Measurements from ENCODE around the gene SETDB1. TPM values are rescaled to one million over a fixed set of nuclear protein-coding genes. Genes with fewer than 3 reads are reported as not detected.

Gene SETDB1
- total and polyA plus RNA-seq, 2 of the 13 experiments (the other 11 are each of a cell fraction or from before 2014, with no cell fraction given), result 33.1 to 34.6 TPM

- TF ChIP-seq NFAT5 (CRISPR knock-in tag; IDR thresholded peaks at IDR 0.05) (no peak), ZBTB1 (CRISPR knock-in tag; IDR thresholded peaks at IDR 0.05; ENCODE audit: borderline replicate concordance) (no peak), MXD4 (CRISPR knock-in tag; IDR thresholded peaks at IDR 0.05) (peak; percentile 41; the same call in 1 of the 2 replicates), ETV6 (CRISPR knock-in tag; conservative IDR thresholded peaks at IDR 0.05) (no peak; the same call in 1 of the 2 replicates), ATF5 (CRISPR knock-in tag; IDR thresholded peaks at IDR 0.05; ENCODE audit: low read depth) (no peak), SRSF1 (optimal IDR thresholded peaks at IDR 0.05; ENCODE audit: low read depth, low read length) (no peak), ZBTB4 (CRISPR knock-in tag; IDR thresholded peaks at IDR 0.05; ENCODE audit: borderline replicate concordance) (no peak), XBP1 (CRISPR knock-in tag; IDR thresholded peaks at IDR 0.05) (no peak), TRIM24 (CRISPR knock-in tag; IDR thresholded peaks at IDR 0.05) (no peak), ZFY (CRISPR knock-in tag; IDR thresholded peaks at IDR 0.05) (peak; percentile 20; the same call in 1 of the 2 replicates), NCOR1 (IDR thresholded peaks at IDR 0.05; ENCODE audit: borderline replicate concordance, low read length) (no peak; the same call in 1 of the 2 replicates)
- TF ChIP-seq, protein P1, sequence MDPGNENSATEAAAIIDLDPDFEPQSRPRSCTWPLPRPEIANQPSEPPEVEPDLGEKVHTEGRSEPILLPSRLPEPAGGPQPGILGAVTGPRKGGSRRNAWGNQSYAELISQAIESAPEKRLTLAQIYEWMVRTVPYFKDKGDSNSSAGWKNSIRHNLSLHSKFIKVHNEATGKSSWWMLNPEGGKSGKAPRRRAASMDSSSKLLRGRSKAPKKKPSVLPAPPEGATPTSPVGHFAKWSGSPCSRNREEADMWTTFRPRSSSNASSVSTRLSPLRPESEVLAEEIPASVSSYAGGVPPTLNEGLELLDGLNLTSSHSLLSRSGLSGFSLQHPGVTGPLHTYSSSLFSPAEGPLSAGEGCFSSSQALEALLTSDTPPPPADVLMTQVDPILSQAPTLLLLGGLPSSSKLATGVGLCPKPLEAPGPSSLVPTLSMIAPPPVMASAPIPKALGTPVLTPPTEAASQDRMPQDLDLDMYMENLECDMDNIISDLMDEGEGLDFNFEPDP (CRISPR knock-in tag; conservative IDR thresholded peaks at IDR 0.05), result 0 out of 2 replicates have a peak, but pooled peaks have one; percentile 41
- TF ChIP-seq, protein P2, sequence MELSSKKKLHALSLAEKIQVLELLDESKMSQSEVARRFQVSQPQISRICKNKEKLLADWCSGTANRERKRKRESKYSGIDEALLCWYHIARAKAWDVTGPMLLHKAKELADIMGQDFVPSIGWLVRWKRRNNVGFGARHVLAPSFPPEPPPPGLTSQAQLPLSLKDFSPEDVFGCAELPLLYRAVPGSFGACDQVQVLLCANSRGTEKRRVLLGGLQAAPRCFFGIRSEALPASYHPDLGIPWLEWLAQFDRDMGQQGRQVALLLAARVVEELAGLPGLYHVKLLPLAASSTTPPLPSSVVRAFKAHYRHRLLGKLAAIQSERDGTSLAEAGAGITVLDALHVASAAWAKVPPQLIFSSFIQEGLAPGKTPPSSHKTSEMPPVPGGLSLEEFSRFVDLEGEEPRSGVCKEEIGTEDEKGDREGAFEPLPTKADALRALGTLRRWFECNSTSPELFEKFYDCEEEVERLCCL (CRISPR knock-in tag; IDR thresholded peaks at IDR 0.05; ENCODE audit: borderline replicate concordance), result 0 out of 2 replicates have a peak, but pooled peaks have one; percentile 53
- TF ChIP-seq, protein P3, sequence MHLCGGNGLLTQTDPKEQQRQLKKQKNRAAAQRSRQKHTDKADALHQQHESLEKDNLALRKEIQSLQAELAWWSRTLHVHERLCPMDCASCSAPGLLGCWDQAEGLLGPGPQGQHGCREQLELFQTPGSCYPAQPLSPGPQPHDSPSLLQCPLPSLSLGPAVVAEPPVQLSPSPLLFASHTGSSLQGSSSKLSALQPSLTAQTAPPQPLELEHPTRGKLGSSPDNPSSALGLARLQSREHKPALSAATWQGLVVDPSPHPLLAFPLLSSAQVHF (CRISPR knock-in tag; IDR thresholded peaks at IDR 0.05), result no peak
Measured at GRCh38 chr1:150979092-150980056, 53.2 kb downstream of the SETDB1 start (continued).
